Left kidney (tissue), 2 donors: ENCODE data around the gene RAI1. TPM values are rescaled to one million over a fixed set of nuclear protein-coding genes. Genes with fewer than 3 reads are reported as not detected.
"Not testable (repeated sequence)": the region's sequence is repeated elsewhere in the genome, so short reads cannot be mapped to it uniquely, and the experiment has no call there.

Experiments
- DNase-seq: peaks from one replicate; pipeline ENCODE4 v3.0.0-alpha.2; 2013
- polyA plus RNA-seq: library from polyadenylated mRNA; unstranded; fragments of 120-200 nt; gene quantifications from one replicate; pipeline ENCODE4 v1.2.1, GENCODE V29; 2013; ENCODE audit not compliant: insufficient read length

The RAI1 gene
- polyA plus RNA-seq, 1 donor = 25.9 TPM

DNA sequence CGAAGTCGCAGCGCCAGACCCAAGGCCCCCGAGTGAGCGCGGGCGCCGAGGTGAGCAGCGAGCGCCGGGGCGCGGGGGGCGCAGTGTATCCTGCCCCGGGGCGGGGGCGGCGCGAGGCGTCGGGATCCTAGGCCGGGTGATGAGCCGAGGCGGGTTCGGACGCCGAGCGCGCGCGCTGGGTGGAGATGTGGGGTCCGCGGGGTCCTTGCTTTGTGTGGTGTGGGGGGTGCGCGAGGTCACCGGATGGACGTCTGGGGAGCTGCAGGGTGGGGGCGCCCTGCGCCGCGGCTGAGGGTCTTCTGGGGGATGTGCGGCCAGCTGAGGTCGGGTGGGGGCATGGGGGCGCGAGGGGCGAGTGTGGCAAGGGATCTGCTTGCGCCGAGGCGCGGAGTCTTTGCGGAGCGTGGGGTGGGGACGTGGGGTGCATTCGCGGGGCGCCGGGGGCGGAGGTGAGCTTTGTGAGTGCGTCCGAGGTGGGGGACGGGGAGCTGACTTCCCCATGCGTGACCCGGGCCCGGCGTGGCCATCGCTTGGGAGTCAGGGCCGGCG, 560 bp downstream of the RAI1 start:
- DNase-seq = no peak

DNA sequence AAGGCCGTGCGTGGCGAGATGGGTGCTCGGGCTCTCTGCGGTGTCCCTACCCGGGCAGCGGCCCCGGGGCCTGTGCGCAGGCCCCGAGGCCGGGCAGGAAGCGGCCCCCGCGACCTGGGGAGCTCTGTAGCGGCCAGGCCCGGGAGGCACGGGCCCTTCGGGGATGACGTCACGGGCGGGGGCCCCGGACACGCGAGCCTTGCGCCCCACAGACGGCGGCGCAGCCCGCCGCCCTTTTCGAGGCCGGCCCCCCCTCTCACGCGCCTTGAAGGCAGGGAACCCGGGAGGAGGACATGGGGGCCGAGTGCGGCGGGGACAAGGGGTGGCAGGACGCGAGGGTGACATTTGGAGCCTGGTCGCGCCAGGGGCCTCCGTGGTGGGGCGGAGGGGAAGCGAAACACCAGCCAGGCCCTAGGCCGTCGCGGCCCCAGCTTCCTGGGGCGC, 1.1 kb downstream of the RAI1 start:
- no peak for DNase-seq

DNA sequence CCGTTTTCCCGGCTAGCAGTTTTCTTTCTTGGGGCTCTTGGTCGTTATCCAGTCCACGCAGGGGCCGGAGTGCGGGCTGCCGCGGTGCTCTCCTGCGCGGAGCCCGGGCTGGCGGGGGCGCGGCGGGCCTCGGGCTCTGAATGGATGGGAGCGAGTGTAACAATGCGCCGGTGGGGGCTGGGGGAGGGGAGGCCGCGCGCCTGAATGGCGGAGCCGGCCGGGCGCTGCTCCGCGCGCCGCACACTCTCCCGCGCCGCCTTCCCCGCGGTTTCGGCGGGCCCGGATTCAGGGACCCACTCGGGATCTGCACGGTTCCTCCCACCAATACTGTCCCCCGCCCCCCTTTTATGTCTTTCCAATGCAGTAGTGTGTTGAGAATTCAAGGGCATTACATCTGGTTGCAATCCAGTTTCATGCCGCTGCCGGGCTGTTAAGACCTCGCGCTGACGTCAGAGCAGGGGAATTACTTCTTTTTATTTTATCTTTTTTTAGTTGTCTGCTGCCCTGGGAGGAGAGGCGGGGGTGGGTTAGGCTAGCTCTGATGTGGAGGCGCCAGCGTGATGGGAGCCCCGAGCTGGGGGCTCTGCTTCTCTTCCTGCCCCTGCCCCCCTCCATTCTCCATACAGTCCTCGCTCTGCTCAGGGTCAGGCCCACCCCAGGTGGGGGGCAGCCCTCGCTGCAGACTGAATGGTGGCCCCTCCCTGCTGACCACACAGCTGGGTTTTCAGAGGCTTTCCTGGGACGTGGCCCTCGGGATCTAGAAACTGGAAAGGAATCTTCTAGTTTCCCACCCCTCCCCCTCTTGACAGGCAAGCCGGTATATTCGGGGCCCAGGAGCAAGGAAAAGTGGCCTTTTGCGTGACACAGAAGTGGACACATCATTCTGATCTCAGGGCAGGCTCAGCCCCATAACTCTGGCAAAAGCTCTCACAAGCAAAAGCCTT, 1.8 kb downstream of the RAI1 start:
- no peak for DNase-seq

DNA sequence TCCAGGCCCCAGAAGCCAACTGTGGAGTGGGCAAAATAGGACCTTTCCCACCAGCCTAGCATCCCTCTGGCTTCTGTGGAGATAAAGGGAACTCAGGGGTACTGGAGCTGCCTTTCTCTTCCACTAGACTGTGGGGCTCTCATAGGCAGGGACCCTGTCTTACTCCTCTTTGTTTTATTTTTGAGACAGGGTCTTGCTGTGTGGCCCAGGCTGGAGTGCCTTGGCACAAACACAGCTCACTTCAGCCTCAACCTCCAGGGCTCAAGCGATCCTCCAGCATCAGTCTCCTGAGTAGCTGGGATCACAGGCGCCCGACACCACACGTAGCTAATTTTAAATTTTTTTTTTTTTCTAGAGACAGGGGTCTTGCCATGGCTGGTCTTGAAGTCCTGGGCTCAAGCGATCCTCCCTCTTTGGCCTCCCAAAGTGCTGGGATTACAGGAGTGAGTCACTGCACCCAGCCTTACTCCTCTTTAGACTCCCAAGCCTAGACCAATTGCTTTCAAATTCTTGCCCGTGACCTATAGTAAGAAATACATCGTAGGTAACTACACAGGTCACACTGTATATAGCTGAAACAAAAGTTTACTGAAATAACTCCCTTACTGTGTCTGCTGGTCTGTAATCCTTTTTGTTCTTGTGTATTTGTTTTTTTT, 2.6 kb downstream of the RAI1 start:
- no peak for DNase-seq

DNA sequence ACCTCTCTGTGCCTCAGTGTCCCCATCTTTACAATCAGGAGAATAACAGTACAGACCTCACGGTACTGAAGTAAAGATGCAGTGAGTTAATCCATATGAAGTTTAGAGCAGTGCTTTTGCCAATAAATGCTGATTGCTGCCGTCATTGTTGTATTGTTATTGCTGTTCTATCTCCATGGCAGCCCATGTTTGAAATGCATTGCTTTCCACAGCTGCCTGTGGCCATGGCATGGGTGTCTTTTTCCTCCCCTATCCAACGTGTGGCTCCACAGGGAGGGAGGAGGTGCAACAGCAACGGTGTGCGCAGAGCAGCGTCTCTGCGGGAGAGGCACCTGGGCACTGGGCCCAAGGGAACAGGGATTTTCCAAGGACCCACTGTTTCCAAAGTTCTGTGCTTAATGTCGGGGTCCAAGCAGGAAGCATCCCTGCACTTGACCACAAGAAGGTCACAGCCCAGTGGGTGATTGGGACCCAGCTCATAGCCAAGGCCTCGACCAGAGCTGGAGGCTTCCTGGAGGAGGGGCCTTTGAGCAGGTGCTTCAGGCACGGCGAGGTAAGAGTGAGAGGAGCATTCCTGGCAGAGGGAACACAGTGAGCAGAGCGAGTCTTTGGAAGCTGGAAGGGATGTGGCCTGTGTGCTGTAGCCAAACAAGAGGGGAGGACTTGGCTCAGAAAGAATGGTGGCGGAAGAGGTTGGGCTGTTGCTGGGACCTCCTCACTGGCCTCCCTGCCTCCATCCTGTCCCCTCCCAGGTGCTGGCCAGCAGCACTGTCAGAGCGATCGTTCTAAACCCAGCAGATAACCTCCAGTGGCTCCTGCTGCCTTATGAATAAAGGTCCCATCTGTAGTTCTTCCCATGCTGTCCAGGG, 3.9 kb downstream of the RAI1 start:
- DNase-seq = no peak

DNA sequence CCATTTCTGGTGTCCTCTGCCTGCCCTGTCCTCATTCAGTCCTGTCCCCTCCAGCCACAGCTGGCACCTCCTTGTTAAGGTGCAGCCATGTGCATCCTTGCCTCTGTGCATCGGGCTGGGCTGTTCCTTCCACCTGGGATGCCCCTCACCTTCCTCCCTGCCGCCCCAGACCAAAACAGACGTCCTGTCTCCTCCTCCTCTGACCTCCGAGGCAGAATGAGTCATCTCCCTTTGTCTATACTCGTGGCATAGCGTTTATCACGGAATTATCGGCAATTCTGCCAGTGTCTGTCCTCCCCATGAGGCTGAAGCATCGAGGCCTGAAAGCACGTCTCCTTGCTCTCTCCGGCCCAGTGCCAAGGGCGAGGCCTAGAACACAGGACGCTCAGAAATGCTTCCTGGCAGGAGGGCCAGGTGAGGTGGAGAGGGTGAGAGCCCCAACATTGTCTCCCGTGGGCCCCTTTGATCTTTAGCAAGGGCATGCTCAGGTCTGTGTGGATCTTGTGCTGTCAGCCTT, 4.6 kb downstream of the RAI1 start:
- DNase-seq = no peak

DNA sequence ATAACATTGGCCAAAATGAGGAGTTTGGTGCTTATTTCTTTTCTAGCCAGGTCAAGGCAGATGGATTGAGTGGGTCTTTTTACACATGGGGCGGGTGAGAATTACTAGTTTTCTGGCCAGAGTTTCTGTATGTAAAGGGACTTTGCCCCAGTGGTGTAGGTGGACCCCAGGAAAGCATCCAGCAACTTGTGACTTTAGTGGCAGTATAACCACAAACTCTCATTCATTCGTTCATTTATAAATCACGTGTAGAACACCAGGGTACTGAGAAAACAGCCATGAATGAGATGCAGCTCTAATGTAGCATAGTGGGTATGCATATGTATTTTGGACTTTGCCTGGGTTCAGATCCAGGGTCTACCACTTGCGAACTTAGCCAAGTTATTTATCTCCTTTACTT, 8.1 kb downstream of the RAI1 start:
- DNase-seq = no peak

DNA sequence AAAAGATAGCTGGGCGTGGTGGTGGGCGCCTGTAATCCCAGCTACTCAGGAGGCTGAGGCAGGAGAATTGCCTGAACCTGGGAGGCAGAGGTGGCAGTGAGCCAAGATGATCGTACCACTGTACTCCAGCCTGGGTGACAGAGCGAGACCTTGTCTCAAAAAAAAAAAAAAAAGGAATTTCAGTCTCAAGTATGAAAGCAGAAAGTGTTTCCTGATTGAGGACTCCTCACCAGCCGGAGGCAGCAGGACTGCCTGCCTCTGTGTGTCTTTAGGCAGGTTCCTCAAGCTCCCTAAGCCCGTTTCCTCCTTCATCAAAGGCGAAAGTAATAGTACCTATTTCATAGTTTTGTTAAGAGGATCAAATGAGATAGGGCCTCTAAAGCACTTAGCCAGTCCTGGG, 9.0 kb downstream of the RAI1 start:
- DNase-seq = not testable (repeated sequence)

DNA sequence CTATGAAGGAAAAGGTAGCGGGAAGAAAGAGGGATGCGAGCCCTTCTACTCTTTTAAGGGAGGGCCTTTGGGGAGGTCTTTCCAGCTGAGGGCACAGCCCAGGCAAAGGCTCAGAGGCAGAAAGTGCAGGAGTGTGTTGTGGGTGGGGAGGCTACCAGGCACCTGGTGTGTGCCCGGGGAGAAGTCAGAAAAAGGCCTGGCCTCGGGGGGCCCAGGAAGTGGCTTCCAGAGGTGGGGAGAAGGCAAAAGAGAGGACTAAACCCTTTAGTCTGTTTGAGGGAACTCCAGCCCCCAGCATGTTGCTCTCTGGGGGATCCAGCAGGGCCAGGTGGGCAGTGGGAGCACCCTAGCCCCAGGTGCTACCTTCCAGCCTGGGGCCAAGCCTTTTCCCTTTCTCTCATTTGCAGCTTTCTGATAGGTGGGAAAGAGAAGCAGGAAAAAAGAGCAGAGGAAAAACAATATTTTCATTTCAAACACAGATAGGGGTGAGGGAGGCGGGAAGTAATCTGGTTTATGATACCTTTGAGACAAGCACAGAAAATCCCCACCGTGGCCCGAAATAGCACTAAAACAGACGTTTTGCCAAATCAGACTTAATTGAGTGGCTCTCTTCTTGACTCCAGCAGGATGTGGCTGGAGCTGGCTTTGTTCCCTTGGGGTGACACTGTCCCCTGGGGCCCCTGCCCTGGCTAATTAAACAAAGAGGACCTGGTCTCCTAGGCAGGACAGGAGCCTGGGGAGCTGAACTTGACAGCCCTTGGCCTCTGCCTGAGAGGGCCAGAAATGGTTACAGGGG, 10.4 kb downstream of the RAI1 start:
- DNase-seq = no peak

DNA sequence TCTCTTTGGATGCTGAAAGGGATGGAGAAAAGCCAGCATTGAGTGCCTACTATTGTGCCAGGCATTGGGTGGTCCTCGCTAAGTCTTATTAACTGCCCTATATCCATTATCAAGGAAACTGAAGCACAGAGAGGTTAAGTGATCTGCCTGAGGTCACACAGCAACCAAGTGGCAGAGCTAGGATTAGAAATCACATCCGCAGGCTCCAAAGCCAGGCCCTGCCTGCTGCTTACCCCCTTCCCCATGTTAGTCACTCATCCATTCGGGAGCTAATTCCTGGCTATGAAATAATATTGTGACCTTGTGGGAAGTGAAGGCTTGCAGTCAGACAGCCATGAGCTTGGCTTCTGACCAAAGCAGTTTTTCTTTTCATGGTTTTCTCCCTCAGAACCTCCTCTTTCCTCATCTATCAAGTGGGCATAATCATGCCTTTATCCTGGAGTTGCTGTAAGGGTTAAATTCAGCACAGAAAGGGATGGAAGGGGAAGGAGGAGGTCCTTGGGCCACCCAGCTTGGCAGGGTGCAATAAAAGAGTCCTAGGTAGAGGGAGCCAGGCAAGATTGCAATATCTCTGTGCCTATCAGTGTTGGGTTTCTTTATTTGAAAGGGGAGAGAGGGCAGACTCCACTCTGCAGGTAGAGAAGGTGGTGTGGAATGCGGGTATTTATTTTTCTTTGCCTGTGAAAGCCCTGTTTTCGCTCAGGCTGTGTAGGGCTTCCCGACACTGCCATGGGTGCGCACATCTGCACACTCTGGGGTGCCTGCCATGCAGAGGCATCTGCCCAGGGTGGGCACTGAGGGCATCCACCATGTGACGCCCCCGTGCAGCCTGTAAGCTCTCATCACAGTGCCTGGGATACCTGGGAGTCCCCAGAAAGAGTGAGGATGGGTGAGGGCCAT, 11.3 kb downstream of the RAI1 start:
- DNase-seq = no peak

DNA sequence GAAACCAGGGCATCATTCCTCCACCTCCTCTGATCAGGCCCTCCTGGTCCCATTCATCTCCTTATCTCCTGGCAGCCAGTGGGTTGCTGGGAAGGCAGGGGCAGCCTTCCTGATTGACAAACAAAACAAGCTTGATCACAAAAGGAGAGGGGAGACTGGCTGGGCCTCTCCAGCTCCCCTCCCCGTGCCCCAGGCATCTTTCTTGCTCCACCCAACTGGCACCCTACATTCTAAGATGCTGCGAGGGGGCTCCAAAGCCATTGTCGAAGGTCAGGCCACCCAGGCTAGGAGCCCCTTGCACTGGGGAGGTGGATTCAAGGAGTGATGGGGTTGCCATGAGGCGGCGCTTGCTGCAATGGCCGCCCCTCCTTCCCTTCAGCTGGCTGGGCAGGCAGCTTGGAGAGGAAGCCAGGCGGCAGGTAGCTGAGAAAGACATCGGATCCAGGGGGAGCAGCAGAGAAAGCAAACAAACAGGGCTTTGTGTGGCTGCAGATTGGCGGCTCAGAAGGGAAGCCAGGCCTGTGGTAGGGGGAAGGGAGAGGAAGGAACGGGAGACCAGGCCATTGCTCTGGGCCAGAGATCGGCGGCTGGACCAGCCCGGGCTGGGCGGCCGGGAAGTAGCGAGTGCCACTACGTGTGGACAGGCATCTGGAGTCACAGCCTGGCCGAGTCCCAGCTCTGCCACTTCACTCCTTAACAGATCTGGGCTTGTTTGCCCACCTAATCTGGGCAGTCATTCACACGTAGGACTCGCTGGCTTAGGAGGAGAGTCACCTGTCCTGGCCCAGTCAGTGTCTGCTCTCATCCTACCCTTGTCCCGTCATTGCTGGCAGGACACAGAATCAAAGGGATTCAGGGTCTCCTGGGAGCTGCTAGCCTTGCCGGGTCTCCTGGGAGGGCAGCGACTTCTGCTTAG, 12.3 kb downstream of the RAI1 start:
- DNase-seq = no peak

DNA sequence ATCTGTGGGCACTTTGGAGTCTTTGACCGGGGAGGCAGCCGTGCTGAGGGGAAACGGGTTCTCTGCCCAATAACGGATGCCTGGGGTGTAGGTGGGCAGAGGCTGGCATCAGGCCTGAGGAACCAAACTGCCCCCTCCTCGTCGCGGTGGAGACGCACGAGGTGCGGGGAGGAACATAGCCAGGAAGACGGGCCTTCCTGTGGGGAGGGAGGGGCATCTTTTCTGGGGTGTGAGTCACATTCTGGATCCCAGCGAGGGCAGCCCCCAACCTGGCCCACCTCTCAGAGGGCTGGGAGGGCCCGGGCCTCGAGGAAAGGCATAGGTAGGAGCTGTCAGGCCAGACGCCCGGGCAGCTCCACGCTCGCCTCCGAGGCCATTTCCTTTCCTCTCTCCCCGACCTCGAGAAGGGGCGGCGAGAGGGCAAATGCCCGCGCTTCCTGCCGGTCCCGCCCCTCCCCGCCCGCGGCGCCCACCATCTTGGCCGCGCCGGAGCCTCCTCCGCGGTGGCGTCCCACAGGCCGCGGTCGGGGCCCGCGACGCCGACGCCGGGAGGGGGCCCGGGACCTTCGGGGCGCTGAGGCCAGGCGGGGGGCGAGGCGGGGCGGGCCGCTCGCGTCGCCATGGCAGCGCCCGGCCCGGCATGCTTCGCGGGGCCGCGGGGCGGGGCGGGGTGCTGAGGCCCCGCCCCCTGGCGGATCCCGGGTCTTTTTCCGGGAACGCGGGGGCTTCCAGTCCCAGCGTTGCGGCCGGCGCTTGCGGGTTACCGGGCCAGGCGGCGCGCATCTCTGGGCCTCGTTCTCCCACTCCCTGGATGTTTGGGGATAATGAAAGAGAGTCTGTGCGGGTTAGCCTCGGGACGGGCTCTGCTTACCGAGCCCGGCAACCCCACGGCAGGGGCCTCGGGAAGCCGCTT, 13.2 kb downstream of the RAI1 start:
- DNase-seq = no peak

DNA sequence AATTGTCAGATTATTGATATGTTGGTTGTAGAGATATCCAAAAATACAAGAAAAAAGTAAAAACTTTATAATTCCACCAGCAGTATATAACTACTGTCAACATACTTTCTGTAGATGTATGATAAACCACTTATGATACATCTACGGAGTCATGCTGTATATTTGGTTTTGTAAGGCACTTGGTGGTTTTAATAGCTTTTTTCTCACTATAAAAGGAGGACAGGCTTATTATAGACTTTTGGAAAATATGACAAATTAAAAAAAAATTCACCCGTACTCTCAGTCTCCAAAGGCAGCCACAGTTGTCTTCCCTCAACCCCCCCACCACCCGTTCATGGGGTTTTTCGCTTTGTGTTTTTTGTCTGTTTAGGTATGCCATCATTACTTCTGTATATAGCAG, 14.8 kb downstream of the RAI1 start:
- DNase-seq = no peak

DNA sequence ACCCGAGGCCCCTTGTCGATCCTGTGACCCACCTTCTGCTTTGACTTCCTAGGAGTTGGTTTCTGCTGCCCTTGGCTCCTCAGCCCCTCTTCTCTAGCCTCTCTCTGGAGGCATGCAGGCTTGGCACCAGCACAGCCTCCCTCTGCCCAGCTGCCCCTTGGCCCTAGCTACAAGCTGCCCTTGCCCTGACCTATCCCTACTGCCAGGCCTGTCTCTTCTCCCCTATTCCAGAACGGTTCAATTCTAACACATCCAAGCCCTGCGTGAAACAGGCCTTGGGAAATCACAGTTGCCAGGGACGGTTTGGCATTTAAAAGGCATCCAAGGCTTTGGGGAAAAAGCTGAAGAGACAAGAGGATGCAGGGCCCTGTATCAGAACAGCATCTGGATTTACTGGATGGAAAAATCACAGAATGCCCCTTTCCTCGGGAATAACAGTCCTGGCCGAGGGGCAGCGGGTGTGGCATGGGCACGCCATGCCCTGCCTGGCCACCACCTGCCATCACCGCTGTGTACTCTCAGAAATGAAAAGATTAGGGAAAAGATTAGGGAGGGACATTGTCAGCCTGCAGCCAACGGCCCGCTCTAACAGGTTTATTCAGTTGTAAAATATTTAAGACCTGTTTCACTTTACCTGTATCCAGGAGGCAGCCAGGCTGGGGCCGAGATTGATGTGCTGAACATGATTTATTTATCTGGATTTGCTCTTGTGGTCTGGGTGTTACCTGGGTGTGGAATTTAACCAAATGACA, 15.8 kb downstream of the RAI1 start:
- no peak for DNase-seq

DNA sequence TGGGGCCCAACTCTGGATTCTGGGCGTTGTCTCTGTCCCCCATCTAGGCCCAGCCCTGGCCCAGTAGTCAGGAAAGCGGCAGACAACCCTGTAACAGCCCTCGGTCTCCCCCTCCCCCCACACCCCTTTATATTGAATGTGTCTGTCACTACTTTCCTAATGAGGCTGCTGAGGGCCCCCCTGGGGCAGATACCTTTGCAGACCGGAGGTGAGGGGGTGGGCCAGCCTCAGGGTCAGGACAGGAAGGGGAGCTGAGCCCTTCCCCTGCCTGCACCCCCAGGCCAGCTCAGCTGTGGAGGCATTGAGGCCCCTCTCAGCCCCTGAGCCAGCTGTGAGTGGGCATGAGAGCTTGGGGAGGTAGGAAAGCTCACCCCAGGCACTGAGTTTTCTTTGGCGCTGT, 17.1 kb downstream of the RAI1 start:
- DNase-seq = no peak

DNA sequence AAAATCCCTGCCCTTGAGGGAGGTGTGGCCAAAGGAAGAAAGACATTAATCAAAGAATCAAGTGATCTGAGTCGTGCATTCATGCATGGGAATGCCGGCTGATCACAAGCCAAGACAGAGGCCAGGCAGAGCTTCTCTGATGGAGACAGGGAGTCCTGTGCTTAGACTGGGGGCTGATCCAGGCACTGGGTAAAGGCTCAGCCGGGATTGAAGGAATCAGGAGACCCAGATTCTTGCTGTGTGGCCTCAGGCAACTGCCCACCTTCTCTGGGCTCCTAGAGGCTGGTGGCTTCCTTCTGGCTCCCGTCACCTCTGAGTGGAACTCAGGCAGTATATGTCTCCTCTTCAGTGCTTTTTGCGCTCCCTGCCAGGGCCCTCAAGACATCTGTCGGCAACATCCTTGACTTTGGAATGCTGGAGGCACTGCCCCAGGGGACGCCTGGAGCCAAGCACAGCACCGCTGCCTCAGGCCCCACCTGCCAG, 17.7 kb downstream of the RAI1 start:
- DNase-seq = no peak

DNA sequence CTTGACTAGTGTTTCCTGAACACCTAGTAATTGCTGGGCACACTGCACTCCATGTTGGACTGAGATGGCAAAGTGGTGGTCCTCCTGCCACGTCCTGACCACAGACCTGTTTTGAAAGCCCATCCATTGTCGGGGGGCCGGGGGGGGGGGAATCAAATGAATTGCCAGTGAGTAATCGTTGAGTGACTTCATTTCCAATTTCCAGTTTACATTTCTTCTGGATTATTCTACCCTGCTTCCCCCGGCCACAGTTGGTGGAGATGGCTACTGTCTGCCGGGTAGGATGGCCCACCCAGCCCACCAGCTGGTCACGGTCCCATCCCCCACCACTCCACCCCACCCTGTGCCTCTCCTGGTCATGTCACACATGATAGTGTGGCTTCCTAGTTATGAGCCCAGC, 18.2 kb downstream of the RAI1 start:
- DNase-seq = no peak
